ENCODE results near the gene ZNF862.

The ZNF862 gene

DNA sequence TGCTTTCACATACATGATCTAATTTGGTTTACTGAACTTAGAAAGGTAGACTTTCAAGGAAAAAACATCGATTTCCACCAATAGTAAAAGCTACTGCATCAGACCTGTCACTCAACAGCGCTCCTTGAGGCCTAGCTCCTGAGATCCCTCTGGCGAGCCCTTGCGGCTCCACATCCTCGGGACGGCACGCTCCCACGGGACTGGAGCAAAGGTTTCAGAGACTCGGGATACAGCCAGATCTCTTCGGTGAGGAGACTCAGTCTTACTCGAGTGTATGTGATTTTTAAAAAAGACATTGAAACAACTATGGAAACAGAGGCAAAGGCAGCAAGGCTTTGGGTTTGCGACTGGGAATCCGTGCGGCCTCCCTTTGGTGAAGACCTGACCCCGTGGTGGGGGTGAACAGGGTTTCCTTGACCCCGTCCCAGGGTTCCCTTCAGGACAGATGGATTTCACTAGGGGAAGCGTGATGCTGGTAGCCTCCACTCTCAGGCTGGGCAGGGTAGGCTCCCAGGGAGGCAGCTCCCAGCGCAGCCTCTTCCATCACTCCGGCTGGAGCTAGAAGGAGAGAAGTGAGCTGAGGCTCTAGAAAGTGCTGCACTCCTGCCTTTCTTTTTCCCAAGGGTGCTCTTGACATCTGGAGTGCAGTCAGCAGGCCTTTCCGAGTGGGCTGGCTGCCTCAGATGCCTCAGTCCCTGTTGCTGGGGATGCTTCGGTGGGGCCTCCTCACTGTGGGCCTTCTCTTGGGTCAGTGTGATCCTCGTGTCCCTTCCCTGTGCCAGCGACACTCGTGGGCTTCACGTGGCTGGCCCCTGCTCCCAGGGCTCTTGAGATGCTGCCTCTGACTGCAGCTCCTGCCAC, 29.8 kb downstream of the ZNF862 start:
- DNase-seq (ENCODE audit: low spot score): no peak

DNA sequence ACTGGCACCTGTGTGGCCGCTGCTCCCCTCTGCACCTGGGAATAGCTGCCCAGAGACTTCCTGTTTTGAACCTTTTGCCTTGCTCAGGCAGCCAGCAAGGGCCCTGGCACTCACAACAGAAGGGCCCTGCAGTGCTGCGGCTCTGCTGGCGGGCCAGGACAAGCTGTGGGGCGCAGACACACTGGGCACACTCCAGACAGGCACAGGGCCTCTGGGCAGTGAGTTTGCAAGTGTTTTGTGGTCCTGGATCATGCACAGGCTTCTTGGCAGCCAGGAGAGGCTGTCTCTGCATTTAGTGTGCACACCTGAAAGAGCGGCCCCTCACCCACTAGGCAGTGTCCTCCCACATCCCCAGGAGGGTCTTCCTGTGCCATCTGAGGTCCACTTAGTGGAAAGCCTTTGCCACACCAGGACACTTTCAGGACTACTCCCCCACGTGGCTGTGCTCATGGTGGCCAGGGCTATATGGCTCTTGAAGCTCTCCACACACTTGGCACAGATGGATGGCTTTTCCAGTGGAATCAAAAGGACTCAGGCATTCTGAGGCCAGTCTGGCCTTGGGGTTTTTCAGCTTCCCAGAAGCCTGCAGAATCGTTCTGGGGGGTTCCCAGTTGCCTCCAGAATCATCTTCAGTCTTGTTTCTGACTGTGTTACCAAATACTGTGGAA, 30.6 kb downstream of the ZNF862 start:
- peak; percentile 28 for DNase-seq (ENCODE audit: low spot score)

DNA sequence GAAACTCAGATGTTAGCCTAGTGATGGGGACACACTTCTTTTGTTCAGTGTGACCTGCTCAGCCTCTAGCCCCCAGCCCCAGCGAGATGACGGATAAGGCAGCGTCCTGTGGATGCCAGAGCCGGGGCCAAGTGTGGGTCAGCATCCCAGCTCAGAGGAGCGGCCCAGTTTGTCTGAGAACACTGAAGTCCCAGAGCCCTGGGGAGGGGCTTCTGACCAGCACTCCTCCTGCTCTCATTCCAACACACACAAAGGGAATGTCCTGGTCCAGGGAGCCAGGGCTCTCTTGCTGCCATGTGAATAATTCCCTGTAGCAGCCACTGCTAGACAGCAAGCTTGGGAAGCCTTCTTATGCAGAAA, 31.1 kb downstream of the ZNF862 start:
- DNase-seq (ENCODE audit: low spot score): no peak

DNA sequence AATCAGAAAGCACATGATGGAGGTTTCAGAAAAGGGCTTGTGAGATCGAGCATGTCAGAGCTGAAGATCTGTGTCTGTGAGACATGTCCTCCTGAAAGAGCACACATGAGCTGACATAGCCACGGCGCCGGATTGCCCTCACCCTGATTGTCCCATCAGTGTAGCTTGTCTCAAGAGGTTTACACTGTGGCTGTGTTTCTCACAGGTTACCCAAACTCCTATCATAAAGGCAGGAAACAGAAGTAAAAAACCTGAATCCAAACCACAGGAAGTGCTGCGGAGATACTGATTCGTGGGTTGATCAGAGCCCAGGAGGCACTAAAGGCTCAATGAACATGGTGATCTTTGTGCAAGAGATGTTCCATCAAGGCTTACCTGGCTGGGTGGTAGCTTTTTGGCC, 31.7 kb downstream of the ZNF862 start:
- DNase-seq (ENCODE audit: low spot score): peak; percentile 77

DNA sequence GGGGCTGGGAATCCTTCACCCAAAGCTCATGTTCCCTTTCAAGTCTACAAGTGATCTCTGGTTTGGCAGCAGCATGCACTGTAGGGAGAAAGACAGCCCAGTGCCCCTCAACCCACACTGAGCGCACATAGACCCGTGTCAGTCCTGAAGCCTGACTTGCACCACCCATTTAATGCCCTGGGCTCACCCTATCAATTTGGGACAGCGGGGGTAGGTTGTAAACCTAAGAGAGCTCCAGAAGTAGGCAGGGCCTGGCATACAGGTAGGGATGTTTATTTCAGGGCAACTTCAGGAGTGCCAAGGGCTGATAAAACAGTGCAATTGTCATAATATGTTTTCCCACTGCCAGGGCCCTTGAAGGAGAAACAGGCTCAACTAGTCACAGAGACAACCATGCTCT, 32.1 kb downstream of the ZNF862 start:
- DNase-seq (ENCODE audit: low spot score): no peak

DNA sequence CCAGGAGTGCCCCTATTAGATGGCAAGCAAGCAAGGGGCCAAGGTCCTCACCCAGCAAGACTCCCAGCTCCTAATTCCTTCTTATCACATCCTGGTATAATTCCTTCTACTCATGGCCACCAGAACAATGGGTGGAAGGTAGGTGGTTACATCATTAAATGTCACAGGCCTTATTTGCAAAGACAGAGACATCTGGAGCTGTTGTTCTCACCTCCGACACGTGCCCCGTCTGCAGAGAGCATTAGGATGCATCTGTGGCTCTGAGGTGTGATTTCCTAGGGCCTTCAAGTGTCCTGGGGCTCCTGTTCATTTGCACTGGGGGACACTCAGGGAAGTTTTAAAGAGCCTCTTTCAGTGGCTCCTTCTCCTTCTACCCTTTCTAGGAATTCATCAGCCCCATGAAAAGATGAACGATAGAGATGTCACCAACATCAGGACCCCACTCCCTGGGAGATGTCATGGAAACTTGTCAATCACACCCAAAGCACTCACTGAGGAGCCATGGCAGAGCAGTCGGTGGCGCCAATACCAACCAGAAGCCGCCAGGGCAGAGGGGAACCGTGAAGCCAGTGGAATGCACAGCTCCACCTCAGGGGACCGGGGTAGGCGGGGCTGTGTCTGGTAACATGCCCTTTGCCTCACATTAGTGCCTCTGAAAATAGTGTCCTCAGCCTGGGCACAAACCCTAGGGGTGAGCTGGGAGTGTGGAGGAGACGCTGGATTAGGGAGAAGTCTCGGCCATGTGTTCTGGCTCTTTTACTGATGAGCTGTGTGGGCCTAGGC, 32.7 kb downstream of the ZNF862 start:
- peak; percentile 16 for DNase-seq (ENCODE audit: low spot score)

DNA sequence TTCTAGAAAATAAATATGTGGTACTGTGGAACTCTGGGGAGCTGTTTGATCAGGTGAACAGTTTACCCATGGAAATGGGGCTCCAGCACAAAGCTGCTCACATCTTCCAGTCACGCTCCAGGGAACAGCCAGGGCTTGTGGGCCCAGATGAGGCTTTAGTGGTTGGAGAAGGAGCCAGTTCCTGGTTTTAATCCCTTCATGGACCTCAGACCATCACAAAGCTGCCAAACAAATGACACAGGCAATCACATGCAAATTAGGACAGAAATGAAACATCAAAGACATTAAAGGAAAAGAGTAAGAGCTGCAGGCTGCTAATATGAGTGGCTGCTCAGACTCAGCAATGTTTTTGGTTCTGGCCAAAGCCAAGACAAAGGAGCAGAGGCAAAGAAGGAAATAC, 33.4 kb downstream of the ZNF862 start:
- DNase-seq (ENCODE audit: low spot score): no peak

DNA sequence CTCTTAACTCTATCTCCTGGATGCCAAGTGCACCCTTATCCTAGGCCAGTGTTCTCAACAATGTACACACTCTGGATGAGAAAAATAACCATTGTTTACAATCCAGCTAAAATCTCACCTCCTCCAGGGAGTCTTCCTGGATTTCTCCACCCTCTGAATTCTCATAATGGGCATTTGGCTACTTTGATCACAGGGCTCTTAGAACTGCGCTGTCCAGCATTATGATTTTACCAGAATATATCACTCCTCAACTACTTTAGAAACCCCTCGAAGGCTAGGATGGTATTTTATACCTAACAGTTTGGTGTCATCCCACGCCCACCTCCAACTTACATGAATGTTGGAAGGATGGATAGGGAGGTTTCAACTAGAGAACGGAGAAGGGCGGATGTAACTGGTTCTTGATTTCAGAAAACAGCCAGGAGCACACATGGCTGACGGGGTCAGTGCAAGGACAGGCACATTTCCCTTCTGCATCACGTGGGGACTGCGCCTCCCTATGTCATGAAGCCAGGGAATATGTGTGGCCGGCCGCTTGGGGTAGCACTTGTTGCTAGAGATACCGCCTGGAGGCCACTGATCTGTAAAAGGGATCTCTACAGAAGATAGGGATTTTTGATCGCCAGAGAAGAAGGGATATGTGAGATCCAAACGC, 34.4 kb downstream of the ZNF862 start:
- DNase-seq (ENCODE audit: low spot score): peak; percentile 11

DNA sequence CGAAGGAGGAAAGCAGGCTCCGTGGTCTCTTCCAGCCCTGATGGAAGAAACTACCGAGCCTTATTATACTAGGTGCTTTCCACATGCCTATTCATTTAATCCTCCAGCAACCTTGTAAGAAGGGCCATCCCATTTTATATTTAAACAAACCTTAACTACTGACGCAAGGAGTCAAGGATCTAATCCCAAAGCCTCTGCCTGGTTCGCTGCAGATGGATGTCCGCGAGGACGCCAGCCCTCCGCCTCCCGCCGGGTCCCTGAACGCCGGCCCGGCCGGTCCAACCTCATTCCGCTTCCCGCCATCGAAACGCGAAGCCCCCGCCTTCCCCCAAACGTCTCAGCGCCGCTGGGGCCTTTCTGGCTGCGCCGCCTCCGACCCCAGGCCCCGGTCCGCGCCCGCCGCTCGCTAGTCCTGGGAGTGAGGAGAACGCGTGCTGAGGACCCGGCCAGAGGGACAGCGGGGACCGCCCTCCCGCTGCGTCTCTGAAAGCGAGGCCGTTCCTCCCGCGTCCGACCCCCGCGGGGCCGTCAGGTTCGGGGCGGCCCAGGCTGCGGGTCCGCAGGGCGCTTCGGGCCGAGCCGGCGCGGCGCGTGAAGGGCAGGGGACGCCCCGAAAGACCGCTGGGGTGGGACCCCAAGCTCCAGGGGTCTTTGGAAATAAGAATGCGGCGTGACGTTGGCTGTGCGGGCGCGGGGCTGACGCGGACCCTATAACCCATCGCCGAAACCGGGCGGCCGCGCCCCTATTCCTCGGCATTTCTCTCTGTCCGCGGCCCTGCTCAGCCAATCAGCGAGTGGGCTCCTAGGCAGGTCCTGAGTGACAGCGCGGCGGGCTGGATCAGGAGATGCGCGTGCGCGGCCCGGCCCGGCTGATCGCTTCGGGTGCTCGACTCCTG, 35.1 kb downstream of the ZNF862 start, which contains the start of gene ATP6V0E2:
Gene ATP6V0E2 (plus strand): TSS at position 896 of the 896 bp plus-strand sequence. CDS start 97 bp downstream, outside the sequence.
- DNase-seq (ENCODE audit: low spot score): peak; percentile 95

DNA sequence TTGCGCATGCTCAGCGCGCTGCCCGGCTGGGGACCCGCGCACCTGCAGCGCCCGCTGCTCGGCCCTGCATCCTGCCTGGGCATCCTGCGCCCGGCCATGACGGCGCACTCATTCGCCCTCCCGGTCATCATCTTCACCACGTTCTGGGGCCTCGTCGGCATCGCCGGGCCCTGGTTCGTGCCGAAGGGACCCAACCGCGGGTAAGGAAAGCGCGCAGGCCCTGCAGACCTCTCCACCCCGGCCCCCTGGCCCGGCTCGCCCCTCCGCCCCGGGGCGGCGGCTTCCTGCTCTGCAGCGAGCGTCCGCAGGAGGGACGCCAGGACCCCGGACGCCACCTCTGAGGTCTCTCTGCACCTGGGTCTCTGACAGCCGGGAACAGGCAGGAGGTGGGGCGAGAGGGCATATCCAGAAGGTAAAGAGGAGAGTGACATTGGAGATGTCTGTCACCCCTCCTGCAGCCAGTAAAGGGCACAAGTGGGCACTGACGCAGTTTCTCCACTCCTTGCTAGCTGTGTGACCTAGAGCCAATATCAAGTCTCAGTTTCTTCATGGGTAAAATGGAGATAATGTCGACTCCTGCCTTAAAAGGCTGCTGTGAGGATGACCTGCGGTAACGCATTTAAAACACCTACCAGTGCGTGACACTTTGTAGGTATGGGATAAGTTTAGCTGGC, 35.9 kb downstream of the ZNF862 start:
- no peak for DNase-seq (ENCODE audit: low spot score)

DNA sequence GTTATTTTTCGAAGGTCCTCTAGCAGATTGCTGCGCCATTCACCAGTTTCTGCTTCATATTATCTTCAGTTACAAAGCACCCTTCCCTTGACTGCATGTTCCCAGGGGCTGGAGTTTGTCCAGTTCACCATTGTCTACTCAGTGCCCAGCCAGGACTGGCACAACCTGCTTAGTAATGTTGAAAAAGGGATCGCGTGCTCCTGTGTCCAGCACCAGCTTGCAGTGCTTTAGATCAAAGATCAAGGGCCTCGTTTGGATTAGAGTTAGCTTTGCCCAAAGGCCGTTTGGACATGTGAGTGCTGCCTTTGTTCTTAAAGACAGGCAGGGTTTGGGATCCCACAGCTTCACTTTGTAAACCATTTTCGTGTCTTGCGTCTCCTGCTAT, 36.5 kb downstream of the ZNF862 start:
- DNase-seq (ENCODE audit: low spot score): no peak

DNA sequence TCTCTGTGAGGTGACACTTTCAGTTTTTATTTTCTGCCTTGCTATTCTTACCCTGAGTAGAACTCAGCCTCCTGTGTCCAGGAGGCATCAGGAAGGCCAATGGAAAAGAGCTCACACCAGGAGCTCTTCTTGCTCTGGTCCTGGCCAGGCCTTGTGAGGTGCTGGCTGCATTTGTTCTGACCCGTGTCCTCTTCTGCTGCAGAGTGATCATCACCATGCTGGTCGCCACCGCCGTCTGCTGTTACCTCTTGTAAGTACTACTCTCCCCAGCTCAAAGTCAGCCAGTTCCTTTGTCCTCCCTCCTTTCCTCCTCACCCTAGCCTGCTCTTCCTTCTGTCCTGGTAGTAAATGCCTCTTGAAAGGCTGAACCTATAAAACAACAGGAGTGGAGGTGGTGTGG, 37.2 kb downstream of the ZNF862 start:
- no peak for DNase-seq (ENCODE audit: low spot score)

DNA sequence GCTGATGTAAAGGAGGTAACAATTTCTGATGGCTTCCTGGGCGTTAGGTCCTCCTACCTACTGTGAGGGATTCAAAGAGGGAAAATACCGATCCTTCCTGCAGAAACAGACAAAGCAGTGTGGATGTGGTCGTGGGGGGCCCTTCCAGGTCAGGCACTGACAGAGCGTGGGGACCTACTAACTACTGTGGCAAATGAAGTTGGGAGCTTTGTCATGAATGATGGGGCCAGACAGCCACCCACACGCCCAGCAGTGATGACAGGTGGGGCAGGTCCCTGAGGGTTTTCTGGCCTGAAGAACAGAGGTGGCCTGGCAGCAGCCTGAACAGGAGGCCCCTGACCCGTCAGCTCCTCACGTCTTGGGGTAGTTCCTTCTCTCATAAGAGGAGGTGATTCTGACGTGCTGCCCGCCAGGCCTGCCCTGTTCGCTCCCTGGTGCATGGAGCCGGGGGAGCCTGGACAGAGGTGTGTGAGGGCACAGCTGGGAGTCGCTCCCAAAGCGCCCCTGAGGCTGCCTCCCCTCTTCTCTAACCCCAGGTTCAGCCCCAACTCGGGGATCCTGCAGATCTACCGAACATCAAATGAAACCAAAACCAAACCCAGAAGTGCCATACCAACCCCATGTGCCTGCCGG, 39.8 kb downstream of the ZNF862 start:
- DNase-seq (ENCODE audit: low spot score): no peak

DNA sequence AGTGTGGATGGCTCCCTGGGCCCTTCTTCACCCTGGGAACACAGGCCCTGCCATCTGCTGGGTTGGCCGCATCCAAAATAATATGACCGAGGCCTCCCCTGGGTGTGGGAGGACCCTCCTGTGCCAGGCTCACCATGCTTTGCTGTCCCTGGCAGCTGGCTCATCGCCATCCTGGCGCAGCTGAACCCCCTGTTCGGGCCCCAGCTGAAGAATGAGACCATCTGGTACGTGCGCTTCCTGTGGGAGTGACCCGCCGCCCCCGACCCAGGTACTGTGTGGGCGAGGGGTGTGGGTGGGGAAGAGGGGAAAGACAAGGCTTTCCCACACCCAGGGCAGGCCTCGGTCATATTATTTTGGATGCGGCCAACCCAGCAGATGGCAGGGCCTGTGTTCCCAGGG, 40.3 kb downstream of the ZNF862 start:
- no peak for DNase-seq (ENCODE audit: low spot score)

DNA sequence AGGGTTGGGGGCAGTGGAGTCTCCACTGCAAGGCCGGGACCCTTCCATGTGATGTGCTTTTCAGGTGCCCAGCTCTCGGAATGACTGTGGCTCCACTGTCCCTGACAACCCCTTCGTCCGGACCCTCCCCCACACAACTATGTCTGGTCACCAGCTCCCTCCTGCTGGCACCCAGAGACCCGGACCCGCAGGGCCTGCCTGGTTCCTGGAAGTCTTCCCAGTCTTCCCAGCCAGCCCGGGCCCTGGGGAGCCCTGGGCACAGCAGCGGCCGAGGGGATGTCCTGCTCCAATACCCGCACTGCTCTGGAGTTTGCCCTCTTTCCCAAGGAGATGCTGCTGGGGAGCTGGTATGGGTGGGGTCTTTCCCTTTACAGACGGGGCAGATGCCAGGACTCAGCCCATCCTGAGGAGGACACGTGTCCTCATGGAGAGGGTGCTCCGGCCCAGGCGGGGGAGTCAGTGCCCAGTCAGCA, 41.1 kb downstream of the ZNF862 start:
- DNase-seq (ENCODE audit: low spot score): no peak

DNA sequence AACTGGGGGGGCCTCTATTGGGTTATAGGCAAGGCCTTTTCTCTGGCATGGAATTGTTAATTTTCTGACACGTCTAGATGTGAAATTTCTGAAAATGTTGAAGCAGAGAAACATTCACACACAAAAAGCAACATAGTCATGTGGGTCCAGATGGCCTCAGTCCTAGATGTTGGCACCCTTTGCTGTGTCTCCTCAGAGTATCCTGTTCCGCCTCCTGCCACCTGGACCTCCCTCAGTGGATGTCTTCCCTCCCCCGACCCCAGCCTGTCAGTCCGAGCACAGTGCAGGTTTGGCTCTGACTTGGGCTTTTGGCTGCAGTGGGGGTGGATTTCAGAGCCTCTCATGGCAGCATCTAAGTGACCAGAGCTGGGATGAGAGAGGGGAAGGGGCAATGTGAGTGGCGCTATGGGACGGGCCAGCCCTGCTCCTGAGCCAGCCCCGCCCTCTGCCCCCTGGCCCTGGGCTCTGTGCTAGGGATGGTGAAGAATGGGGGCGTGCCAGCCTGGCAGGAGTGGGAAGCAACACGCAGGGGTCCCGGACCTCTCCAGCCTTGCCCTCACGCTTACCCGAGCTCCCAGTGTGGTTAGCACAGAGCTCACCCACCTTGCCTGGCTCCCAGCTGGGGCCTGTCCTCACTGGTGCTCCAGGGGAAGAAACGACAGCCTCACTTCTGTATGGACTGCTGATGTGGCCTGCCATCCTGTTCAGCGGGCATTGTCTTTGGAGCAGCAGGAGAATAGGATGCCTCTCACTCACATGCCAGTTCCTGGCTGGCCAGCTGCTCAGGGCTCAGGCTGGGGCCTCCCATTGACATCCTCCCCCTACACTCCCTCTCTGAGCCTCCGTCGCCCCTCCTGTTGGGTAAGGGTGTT, 41.8 kb downstream of the ZNF862 start:
- DNase-seq (ENCODE audit: low spot score): no peak

DNA sequence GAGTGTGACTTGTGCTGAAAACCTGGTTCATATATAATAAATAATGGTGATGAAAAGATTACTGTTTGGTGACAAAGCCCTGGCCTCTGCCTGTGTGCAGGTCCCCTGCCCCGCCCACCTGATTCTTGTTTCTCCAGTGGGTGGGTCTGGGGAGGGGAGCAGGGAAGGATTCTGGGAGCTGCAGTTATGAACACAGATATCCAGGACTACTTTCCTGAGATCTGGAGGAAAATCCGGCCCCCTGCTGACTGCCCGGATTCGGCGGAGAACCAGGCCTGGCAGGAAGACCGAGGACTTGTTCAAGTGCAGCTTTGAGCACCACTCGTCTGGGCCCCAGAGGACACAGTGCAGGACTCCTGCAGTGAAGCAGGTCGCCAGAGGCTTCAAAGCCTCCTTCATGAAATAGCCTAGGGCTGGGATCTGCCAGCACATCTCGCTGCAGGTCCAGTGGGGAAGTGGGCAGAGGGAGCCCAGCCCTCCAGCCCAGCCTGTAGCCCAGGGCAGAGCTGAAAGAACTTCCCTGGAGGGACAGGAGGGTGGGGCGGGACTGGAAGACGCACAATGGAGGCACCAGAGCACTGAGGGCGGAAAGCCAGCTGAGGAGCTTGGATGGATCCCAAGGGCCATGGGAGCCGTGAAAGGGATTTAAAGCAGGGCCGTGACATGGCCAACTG, 42.6 kb downstream of the ZNF862 start:
- no peak for DNase-seq (ENCODE audit: low spot score)
